Neutrophil (primary cell): ENCODE measurements around the gene SND1.

Experiments
- H3K27ac ChIP-seq: fragments of 200-600 bp; sonication (generic); 2 replicates; pipeline ENCODE4 v1.5.1; 2016; ENCODE audit warnings: mild to moderate bottlenecking, moderate library complexity
- H3K27me3 ChIP-seq: fragments of 200-600 bp; sonication (generic); 2 replicates; pipeline ENCODE4 v1.6.0; 2016; ENCODE audit warnings: mild to moderate bottlenecking
- H3K36me3 ChIP-seq: fragments of 200-600 bp; sonication (generic); 2 replicates; pipeline ENCODE4 v1.5.1; 2017
- H3K4me1 ChIP-seq, 2 experiments: fragments of 200-600 bp in 1 of 2; sonication (generic) in 1 of 2; 1 replicate in 1 of 2; 2 replicates in 1 of 2; pipeline versions ENCODE4 v1.5.1 to v1.6.1; 2013 to 2016; ENCODE audit warnings: low read depth in 1 of 2, low read length in 1 of 2, mild to moderate bottlenecking in 1 of 2, moderate library complexity in 1 of 2; ENCODE audit not compliant: control insufficient read depth in 1 of 2, insufficient read depth in 1 of 2
- H3K4me3 ChIP-seq, 2 experiments: fragments of 200-600 bp in 1 of 2; sonication (generic) in 1 of 2; 1 replicate in 1 of 2; 2 replicates in 1 of 2; pipeline ENCODE4 v1.5.1; 2013 to 2016; ENCODE audit warnings: low read depth in 1 of 2, low read length in 1 of 2, mild to moderate bottlenecking in 1 of 2, moderate library complexity in 1 of 2
- H3K9me3 ChIP-seq: fragments of 200-600 bp; sonication (generic); 2 replicates; pipeline ENCODE4 v1.5.1; 2016
- TF ChIP-seq, protein P1 (sequence below): fragments of 200-600 bp; sonication (generic); IDR thresholded peaks from 2 replicates; pipeline ENCODE4 v1.5.1; 2016; ENCODE audit warnings: antibody characterized with exemption

Gene SND1

DNA sequence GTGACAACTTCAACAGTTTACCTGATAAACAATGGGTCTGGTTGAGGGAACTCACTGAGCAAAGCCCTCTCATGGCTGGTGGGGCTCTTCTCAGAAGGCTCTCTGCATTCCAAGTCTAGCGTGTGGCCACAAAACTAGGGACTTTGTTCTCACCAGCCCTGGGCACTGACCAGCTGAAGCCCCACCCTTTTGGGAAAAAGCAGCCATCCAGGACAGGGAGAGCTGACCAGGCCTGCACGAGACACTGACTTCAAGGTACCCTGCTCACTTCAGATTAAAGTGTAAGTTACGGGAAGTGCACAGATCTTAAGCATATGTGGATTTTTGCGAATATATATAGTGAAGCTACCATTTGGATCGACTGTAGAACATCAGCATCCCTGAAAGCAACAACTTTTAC, 446.6 kb downstream of the SND1 start:
- no peak overlapping the region for H3K4me3 ChIP-seq
- H3K27me3 ChIP-seq: peaks cover 27% of the 10 kb centered on the region
- TF ChIP-seq, protein P1, sequence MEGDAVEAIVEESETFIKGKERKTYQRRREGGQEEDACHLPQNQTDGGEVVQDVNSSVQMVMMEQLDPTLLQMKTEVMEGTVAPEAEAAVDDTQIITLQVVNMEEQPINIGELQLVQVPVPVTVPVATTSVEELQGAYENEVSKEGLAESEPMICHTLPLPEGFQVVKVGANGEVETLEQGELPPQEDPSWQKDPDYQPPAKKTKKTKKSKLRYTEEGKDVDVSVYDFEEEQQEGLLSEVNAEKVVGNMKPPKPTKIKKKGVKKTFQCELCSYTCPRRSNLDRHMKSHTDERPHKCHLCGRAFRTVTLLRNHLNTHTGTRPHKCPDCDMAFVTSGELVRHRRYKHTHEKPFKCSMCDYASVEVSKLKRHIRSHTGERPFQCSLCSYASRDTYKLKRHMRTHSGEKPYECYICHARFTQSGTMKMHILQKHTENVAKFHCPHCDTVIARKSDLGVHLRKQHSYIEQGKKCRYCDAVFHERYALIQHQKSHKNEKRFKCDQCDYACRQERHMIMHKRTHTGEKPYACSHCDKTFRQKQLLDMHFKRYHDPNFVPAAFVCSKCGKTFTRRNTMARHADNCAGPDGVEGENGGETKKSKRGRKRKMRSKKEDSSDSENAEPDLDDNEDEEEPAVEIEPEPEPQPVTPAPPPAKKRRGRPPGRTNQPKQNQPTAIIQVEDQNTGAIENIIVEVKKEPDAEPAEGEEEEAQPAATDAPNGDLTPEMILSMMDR: no peak
- no peaks in the 10 kb centered on the region for H3K36me3 ChIP-seq
- no peaks in the 10 kb centered on the region for H3K9me3 ChIP-seq
- no peak overlapping the region for H3K27ac ChIP-seq
- peaks cover 4 to 5% of the 10 kb centered on the region in 2 experiments for H3K4me1 ChIP-seq

DNA sequence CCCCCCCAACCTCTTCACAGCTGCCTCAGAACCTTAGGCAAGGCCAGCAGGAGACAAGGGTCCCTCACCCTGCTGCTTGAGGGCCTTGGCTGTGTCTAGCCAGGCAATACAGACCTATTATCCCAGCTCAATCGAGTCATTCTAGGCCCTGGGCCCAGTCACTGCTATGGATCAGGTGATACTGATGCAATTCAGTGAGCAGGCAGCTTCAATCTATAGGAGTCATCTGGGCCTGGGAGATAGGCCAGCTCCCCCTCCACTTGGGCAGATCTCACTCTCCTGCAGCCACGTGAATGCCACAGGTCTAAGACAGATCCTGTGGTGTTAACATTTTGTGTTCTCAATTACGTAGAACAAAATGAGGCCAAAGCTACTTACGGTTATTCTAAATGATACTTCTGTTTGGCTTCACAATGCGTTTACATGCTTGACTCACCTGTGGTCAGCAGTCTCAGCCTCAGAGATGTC, 447.2 kb downstream of the SND1 start:
- Histone ChIP-seq H3K4me1 (peaks cover 11% of the 10 kb centered on the region in 2 experiments), H3K27me3 (peaks cover 33% of the 10 kb centered on the region), H3K4me3 (no peak overlapping the region), H3K36me3 (no peaks in the 10 kb centered on the region), H3K9me3 (no peaks in the 10 kb centered on the region), H3K27ac (no peak overlapping the region)
- TF ChIP-seq, protein P1: no peak

DNA sequence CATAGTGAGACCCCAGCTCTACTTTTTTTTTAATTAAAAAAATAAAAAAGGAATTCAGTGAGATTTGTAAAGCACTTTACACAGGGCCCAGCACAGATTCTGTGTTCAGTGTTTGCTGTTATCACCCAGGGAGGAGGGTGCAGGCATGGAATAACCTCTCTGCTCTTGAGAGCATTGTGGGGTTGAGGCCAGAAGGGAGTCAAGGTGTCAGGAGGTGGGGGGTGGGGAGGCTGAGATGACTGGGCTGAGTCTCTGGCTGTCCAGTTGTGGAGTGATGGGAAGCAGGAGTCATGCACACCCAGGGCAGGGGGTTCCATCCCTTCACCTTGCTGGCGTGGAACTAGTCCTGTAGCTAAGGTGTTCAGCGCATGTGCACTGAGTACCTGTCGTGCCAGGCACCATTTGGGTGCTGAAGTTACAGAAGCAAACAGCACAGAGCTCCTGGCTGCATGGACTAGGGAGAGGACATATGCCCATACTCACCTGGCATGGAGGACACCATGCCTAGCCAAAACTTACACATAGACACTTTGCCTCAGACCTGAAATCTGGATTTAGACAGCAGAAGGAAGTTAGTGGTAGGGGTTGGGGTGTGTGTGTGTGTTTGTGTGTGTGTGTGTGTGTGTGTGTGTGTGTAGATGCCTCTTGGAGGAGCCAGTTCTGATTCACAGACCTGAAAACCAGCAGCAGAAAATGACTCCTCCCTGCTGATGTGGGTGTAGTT, 448.4 kb downstream of the SND1 start:
- TF ChIP-seq, protein P1: no peak

DNA sequence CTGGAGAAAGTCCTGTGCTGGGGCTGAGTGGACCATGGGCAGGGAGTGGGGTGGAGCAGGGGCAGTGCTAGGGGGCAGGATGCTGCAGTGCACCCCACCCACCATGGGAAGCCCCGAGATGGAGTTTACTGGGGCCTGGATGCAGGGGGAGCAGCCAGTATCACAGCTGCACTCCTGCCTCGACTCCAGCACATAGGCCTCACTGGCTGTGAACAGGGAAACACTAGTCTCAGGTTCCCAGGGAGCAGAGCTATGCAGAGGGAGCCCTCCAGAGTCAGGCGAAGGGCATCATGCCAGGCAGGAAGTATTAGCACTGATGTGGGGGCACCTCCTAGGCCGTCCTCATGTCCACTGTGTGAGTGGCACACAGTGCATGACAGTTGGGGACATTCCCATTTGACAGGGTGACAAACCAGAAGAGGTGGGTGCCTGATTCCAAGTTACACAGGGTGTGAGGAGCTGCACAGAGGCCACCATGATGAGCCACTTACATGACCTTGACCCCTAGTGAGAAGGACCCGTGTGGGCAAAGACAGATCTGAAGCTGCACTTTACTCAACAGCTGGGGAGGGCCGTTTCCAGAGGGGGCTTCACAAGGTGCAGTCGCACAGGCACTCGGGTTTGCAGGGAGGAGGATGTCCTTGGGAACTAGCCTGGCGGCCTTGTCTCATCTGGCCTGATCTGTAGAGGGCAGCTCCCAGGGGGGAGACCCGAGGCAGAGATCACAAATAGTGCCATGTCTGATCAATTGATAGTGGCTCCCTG, 449.1 kb downstream of the SND1 start:
- TF ChIP-seq, protein P1: no peak
- H3K9me3 ChIP-seq: no peaks in the 10 kb centered on the region
- no peak overlapping the region for H3K27ac ChIP-seq
- peaks cover 52% of the 10 kb centered on the region for H3K27me3 ChIP-seq
- H3K36me3 ChIP-seq: no peaks in the 10 kb centered on the region
- H3K4me3 ChIP-seq: no peak overlapping the region
- peaks cover 13 to 15% of the 10 kb centered on the region in 2 experiments for H3K4me1 ChIP-seq

More for the DNA sequence above, 448.4 kb downstream of the SND1 start:
- peaks cover 14 to 15% of the 10 kb centered on the region in 2 experiments for H3K4me1 ChIP-seq
- peaks cover 44% of the 10 kb centered on the region for H3K27me3 ChIP-seq
- H3K27ac ChIP-seq: no peak overlapping the region
- H3K4me3 ChIP-seq: no peak overlapping the region
- no peaks in the 10 kb centered on the region for H3K9me3 ChIP-seq
- no peaks in the 10 kb centered on the region for H3K36me3 ChIP-seq

DNA sequence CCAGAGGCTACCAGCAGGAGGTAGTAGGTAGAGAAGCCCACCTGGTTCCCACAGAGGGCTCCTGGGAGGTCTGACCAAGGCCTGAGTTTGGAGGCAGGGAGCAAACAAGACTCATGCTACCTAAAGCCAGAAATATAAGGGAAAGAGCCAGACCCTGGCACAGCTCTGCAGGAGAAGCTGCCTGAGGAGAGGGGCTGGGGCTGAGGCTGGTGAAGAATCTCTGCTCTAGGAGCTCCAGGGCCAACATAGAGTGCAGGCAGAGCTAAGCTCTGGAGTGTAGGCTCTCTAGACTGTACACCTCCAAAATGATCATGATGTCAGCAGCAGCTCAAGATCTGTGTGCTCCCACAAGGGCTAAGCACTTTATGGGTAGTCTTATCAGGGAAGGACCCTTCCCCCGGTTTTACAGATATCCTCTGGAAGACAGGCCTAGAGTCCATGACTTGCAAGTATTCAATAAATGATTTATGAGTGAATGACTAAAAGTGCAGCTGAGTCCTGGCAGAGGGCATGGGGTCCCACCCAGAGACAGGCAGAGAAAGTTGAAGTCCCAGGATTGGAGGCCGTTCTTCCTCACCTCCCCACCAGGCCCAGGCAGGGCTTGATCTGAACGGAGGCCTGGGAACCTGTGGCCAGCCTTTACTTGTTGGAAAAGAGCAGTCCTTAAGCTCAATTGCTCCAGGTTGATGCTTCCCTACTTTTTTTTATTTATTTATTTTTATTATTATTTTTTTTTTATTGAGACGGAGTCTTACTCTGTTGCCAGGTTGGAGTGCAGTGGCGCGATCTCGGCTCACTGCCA, 450.7 kb downstream of the SND1 start:
- Histone ChIP-seq H3K4me3 (no peak overlapping the region), H3K27me3 (peaks cover 53% of the 10 kb centered on the region), H3K27ac (no peak overlapping the region), H3K4me1 (peaks cover 12 to 27% of the 10 kb centered on the region in 2 experiments), H3K9me3 (no peaks in the 10 kb centered on the region), H3K36me3 (no peaks in the 10 kb centered on the region)
- TF ChIP-seq, protein P1: no peak
